OCI-LY7 (cell line): ENCODE results near the gene AFDN. TPM values are rescaled to one million over a fixed set of nuclear protein-coding genes. Genes with fewer than 3 reads are reported as not detected.

Experiments used
- BruUV-seq: library from RNA; stranded (reverse); fragments of 400-500 nt; replicated peaks from 2 replicates; lab custom pipeline; 2021; lab: Mats Ljungman, UMichigan
- CTCF ChIA-PET: fragments of 300-600 bp; sonication (Branson Sonifier 250); formaldehyde crosslinking; loops from one replicate; lab custom pipeline; 2022; ENCODE audit warnings: antibody characterized with exemption; ENCODE audit not compliant: unreplicated experiment; lab: Charles Lee
- POLR2A ChIA-PET: fragments of 300-600 bp; sonication (Branson Sonifier 250); formaldehyde crosslinking; loops from one replicate; lab custom pipeline; 2022; ENCODE audit warnings: antibody characterized with exemption; lab: Charles Lee
- DNase-seq: peaks from one replicate; pipeline ENCODE4 v3.0.0-alpha.2; 2015; ENCODE audit warnings: low spot score
- H2AFZ ChIP-seq: fragments of 200-600 bp; sonication (generic), shearing (Covaris generic); 2 replicates; pipeline ENCODE4 v1.6.1; 2014; ENCODE audit warnings: mild to moderate bottlenecking, antibody characterized with exemption, low read length, moderate library complexity
- H3K27ac ChIP-seq: fragments of 200-600 bp; sonication (generic); 2 replicates; pipeline ENCODE4 v1.5.1; 2014; ENCODE audit warnings: mixed run types, low read depth, mild to moderate bottlenecking, moderate library complexity, low read length, inconsistent platforms; ENCODE audit not compliant: poor library complexity, severe bottlenecking
- H3K36me3 ChIP-seq: fragments of 200-600 bp; sonication (generic); 2 replicates; pipeline ENCODE4 v1.6.1; 2014; ENCODE audit warnings: mild to moderate bottlenecking, antibody characterized with exemption, low read length, moderate library complexity, mixed read lengths; ENCODE audit not compliant: insufficient read depth
- H3K4me1 ChIP-seq: fragments of 200-600 bp; sonication (generic); 2 replicates; pipeline ENCODE4 v1.5.1; 2014; ENCODE audit warnings: mild to moderate bottlenecking, low read length; ENCODE audit not compliant: insufficient read depth, poor library complexity, severe bottlenecking
- H3K4me2 ChIP-seq: fragments of 200-600 bp; sonication (generic); 2 replicates; pipeline ENCODE4 v1.6.1; 2014; ENCODE audit warnings: mild to moderate bottlenecking, low read length
- H3K4me3 ChIP-seq: fragments of 200-600 bp; sonication (generic); 2 replicates; pipeline ENCODE4 v1.5.1; 2014; ENCODE audit warnings: mild to moderate bottlenecking, low read depth, low read length; ENCODE audit not compliant: poor library complexity, severe bottlenecking
- H3K79me2 ChIP-seq: fragments of 200-600 bp; sonication (generic); 2 replicates; pipeline ENCODE4 v1.6.1; 2016; ENCODE audit warnings: low read depth, mild to moderate bottlenecking, low read length, moderate library complexity, mixed read lengths; ENCODE audit not compliant: insufficient read depth
- H3K9me2 ChIP-seq: fragments of 200-600 bp; sonication (generic); 2 replicates; pipeline ENCODE4 v1.6.1; 2016; ENCODE audit warnings: mild to moderate bottlenecking, low read length, mixed read lengths; ENCODE audit not compliant: insufficient read depth
- H3K9me3 ChIP-seq: fragments of 200-600 bp; sonication (generic); 2 replicates; pipeline ENCODE4 v1.6.1; 2014; ENCODE audit warnings: mild to moderate bottlenecking, mixed run types, low read length, mixed read lengths
- H4K20me1 ChIP-seq: fragments of 200-600 bp; sonication (generic); 2 replicates; pipeline ENCODE4 v1.6.1; 2014; ENCODE audit warnings: mild to moderate bottlenecking, antibody characterized with exemption, low read length, moderate library complexity, mixed read lengths; ENCODE audit not compliant: insufficient read depth
- EZH2phosphoT487 ChIP-seq: fragments of 200-600 bp; sonication (generic); IDR thresholded peaks from 2 replicates; pipeline ENCODE4 v1.6.1; 2018; ENCODE audit warnings: low read depth, borderline replicate concordance, mild to moderate bottlenecking, mixed run types, antibody characterized with exemption, low read length, moderate library complexity, mixed read lengths
- intact Hi-C: fragments of 100-400 bp; cut with micrococcal nuclease; formaldehyde crosslinking; loops from one replicate; pipeline ENCODE4 v1.10.0; 2022; ENCODE audit not compliant: unreplicated experiment
- total RNA-seq, 2 experiments: library from RNA; depleted of rRNA in 1 of 2; stranded (reverse); fragments of >200 nt in 1 of 2; shearing (Covaris generic) in 1 of 2; gene quantifications; 2 replicates each; pipeline ENCODE4 v1.2.3, GENCODE V29; 2014 to 2022
- TF ChIP-seq, protein P1 (sequence below): fragments of 200-600 bp; sonication (generic); conservative IDR thresholded peaks from 2 replicates; pipeline ENCODE4 v1.5.1; 2014; ENCODE audit warnings: mild to moderate bottlenecking, antibody characterized with exemption, low read length, moderate library complexity, mixed read lengths

AFDN gene
- total RNA-seq, 2 experiments from 2014 or later = 43.6 to 71.6 TPM

- Histone ChIP-seq H3K79me2 (no peaks in the 10 kb centered on the region), H3K4me3 (no peak overlapping the region), H3K9me2 (no peaks in the 10 kb centered on the region), H4K20me1 (no peaks in the 10 kb centered on the region), H3K36me3 (no peaks in the 10 kb centered on the region), H3K4me1 (no peaks in the 10 kb centered on the region), H3K4me2 (no peak overlapping the region), H3K9me3 (no peaks in the 10 kb centered on the region), H2AFZ (no peak overlapping the region), H3K27ac (no peak overlapping the region)
- TF ChIP-seq EZH2phosphoT487 = no peak
- ChIA-PET CTCF (no interaction called here), POLR2A (no interaction called here)
- no peak for DNase-seq
- no TSS peak for BruUV-seq
- intact Hi-C loops = no loop called here
These were observed 37.4 kb upstream of the AFDN start for GRCh38 chr6:167789358-167789757.

- intact Hi-C loops = no loop called here
- no peaks in the 10 kb centered on the region for H3K4me1 ChIP-seq
- no peak overlapping the region for H3K4me2 ChIP-seq
- ChIA-PET POLR2A (interaction anchor here (0.5 to 0.9 kb wide), 4 partner anchors 11 to 105 kb away, joined by 3 to 5 read pairs (median 4); no protein-coding TSS in a partner anchor), CTCF (interaction anchor here (0.5 kb wide), 1 partner anchor 439 kb away, joined by 5 read pairs; no protein-coding TSS in a partner anchor)
- TF ChIP-seq, protein P1, sequence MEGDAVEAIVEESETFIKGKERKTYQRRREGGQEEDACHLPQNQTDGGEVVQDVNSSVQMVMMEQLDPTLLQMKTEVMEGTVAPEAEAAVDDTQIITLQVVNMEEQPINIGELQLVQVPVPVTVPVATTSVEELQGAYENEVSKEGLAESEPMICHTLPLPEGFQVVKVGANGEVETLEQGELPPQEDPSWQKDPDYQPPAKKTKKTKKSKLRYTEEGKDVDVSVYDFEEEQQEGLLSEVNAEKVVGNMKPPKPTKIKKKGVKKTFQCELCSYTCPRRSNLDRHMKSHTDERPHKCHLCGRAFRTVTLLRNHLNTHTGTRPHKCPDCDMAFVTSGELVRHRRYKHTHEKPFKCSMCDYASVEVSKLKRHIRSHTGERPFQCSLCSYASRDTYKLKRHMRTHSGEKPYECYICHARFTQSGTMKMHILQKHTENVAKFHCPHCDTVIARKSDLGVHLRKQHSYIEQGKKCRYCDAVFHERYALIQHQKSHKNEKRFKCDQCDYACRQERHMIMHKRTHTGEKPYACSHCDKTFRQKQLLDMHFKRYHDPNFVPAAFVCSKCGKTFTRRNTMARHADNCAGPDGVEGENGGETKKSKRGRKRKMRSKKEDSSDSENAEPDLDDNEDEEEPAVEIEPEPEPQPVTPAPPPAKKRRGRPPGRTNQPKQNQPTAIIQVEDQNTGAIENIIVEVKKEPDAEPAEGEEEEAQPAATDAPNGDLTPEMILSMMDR = no peak
- no peak for TF ChIP-seq EZH2phosphoT487
- no peaks in the 10 kb centered on the region for H4K20me1 ChIP-seq
- no peak overlapping the region for H3K27ac ChIP-seq
- no peaks in the 10 kb centered on the region for H3K36me3 ChIP-seq
- no peak overlapping the region for H3K4me3 ChIP-seq
- no peaks in the 10 kb centered on the region for H3K9me2 ChIP-seq
- no peak for DNase-seq
- H2AFZ ChIP-seq = no peak overlapping the region
- no peaks in the 10 kb centered on the region for H3K79me2 ChIP-seq
- no peaks in the 10 kb centered on the region for H3K9me3 ChIP-seq
- BruUV-seq = no TSS peak
These were observed 35.5 kb upstream of the AFDN start for GRCh38 chr6:167791091-167791779.

- no TSS peak for BruUV-seq
- Histone ChIP-seq H3K27ac (no peak overlapping the region), H3K4me3 (no peak overlapping the region), H3K9me2 (no peaks in the 10 kb centered on the region), H3K79me2 (no peaks in the 10 kb centered on the region), H2AFZ (no peak overlapping the region), H3K36me3 (no peaks in the 10 kb centered on the region), H3K4me2 (no peak overlapping the region), H3K9me3 (no peaks in the 10 kb centered on the region), H4K20me1 (no peaks in the 10 kb centered on the region), H3K4me1 (no peaks in the 10 kb centered on the region)
- intact Hi-C loops = no loop called here
- ChIA-PET POLR2A (interaction anchor here (0.6 to 0.8 kb wide), 2 partner anchors 11 to 68 kb away, joined by 4 to 5 read pairs; no protein-coding TSS in a partner anchor), CTCF (interaction anchor here (0.5 kb wide), 1 partner anchor 440 kb away, joined by 5 read pairs; no protein-coding TSS in a partner anchor)
- TF ChIP-seq EZH2phosphoT487 = no peak
- TF ChIP-seq, protein P1 = no peak
- DNase-seq = no peak
These were observed 34.8 kb upstream of the AFDN start for GRCh38 chr6:167791780-167792478.
